ENCODE data around the gene XRCC3.

DNA sequence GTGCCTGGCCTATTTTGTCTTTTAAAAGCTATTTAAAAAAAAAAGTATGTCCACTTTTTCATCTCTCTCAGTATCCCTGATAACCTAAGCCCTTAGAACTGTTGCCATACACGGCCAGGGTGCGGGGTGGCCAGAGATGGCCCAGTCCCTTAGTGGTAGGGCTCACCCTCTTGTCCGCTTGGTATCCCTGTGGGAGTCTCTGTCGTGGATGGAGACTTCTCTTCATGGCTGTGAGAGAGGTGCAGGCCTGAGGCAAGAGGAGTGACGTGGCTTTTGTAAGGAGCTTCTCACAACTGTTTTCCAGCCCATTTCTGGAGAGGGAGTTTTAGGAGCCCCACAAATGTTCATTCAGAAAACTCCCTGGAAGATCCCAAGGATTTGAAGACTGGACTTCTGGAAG lies 26.8 kb downstream of the XRCC3 start:
- TF ChIP-seq, protein P1, sequence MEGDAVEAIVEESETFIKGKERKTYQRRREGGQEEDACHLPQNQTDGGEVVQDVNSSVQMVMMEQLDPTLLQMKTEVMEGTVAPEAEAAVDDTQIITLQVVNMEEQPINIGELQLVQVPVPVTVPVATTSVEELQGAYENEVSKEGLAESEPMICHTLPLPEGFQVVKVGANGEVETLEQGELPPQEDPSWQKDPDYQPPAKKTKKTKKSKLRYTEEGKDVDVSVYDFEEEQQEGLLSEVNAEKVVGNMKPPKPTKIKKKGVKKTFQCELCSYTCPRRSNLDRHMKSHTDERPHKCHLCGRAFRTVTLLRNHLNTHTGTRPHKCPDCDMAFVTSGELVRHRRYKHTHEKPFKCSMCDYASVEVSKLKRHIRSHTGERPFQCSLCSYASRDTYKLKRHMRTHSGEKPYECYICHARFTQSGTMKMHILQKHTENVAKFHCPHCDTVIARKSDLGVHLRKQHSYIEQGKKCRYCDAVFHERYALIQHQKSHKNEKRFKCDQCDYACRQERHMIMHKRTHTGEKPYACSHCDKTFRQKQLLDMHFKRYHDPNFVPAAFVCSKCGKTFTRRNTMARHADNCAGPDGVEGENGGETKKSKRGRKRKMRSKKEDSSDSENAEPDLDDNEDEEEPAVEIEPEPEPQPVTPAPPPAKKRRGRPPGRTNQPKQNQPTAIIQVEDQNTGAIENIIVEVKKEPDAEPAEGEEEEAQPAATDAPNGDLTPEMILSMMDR (IDR thresholded peaks at IDR 0.05; ENCODE audit: insufficient read depth, low read length, poor library complexity, severe bottlenecking), result no peak
- TF ChIP-seq EZH2phosphoT487 (conservative IDR thresholded peaks at IDR 0.05; ENCODE audit: low read length), result no peak

Data from SU-DHL-6 (cell line).